Ovary (tissue), 3 donors: ENCODE data around the gene SMIM1.

ENCODE experiments used
- EP300 ChIP-seq: sonication (generic); formaldehyde crosslinking; IDR thresholded peaks from one replicate; pipeline ENCODE4 v1.6.1; 2017; ENCODE audit warnings: antibody characterized with exemption
- POLR2A ChIP-seq: fragments of 450-650 bp; IDR thresholded peaks from one replicate; pipeline ENCODE4 v1.6.1; 2017; ENCODE audit warnings: antibody characterized with exemption, mild to moderate bottlenecking, moderate library complexity
- TF ChIP-seq, protein P1 (sequence below), 3 donors: fragments of 450-650 bp in 2 of 3; fragments of 200-600 bp in 1 of 3; IDR thresholded peaks; one replicate each; pipeline versions ENCODE4 v1.5.1 to v1.8.0; 2016 to 2022; ENCODE audit warnings: antibody characterized with exemption in 3 of 3, mild to moderate bottlenecking in 1 of 3
- donor health status: DM: no; HTN: no; CAD: no.

- TF ChIP-seq, protein P1, sequence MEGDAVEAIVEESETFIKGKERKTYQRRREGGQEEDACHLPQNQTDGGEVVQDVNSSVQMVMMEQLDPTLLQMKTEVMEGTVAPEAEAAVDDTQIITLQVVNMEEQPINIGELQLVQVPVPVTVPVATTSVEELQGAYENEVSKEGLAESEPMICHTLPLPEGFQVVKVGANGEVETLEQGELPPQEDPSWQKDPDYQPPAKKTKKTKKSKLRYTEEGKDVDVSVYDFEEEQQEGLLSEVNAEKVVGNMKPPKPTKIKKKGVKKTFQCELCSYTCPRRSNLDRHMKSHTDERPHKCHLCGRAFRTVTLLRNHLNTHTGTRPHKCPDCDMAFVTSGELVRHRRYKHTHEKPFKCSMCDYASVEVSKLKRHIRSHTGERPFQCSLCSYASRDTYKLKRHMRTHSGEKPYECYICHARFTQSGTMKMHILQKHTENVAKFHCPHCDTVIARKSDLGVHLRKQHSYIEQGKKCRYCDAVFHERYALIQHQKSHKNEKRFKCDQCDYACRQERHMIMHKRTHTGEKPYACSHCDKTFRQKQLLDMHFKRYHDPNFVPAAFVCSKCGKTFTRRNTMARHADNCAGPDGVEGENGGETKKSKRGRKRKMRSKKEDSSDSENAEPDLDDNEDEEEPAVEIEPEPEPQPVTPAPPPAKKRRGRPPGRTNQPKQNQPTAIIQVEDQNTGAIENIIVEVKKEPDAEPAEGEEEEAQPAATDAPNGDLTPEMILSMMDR (IDR thresholded peaks at IDR 0.05): no peak
- TF ChIP-seq POLR2A (no peak), EP300 (no peak)
Measured at GRCh38 chr1:3776231-3776961, 3.8 kb downstream of the SMIM1 start.
